K562 (cell line): ENCODE results near the gene RCN2. TPM values are rescaled to one million over a fixed set of nuclear protein-coding genes. Genes with fewer than 3 reads are reported as not detected.

Experiments
- ARID2 ChIP-seq: fragments of 450-650 bp; IDR thresholded peaks from 2 replicates; pipeline ENCODE4 v1.6.1; 2017; ENCODE audit warnings: antibody characterized with exemption, mild to moderate bottlenecking
- CBX5 ChIP-seq: IDR thresholded peaks from 2 replicates; pipeline ENCODE4 v1.6.1; 2014; ENCODE audit warnings: low read depth, borderline replicate concordance
- CXXC5 ChIP-seq: fragments of 250-450 bp; sonication (Bioruptor Pico); IDR thresholded peaks from 2 replicates; pipeline ENCODE4 v1.8.0; 2022; ENCODE audit warnings: inconsistent platforms, mild to moderate bottlenecking, moderate library complexity
- FIP1L1 ChIP-seq: fragments of 200-400 bp; formaldehyde crosslinking; IDR thresholded peaks from 2 replicates; pipeline ENCODE4 v1.6.1; 2018; ENCODE audit warnings: mild to moderate bottlenecking, low read depth, low read length; ENCODE audit not compliant: poor library complexity, severe bottlenecking
- HDAC2 ChIP-seq: fragments of 450-650 bp; IDR thresholded peaks from 2 replicates; pipeline ENCODE4 v1.6.1; 2016; ENCODE audit warnings: mild to moderate bottlenecking
- HMG20B ChIP-seq: fragments of 250-450 bp; sonication (Bioruptor Pico); IDR thresholded peaks from 2 replicates; pipeline ENCODE4 v1.5.0; 2021; ENCODE audit warnings: mild to moderate bottlenecking
- NEUROD1 ChIP-seq: fragments of 150-350 bp; IDR thresholded peaks from 2 replicates; pipeline ENCODE4 v1.6.1; 2014; ENCODE audit warnings: borderline replicate concordance, low read length, low read depth; ENCODE audit not compliant: partially characterized antibody
- PURB ChIP-seq: sonication (generic); formaldehyde crosslinking; IDR thresholded peaks from 2 replicates; pipeline ENCODE4 v1.9.0; 2021; ENCODE audit warnings: low read depth, mild to moderate bottlenecking, missing genetic modification reagents
- STAG1 ChIP-seq: sonication (generic); formaldehyde crosslinking; IDR thresholded peaks from 2 replicates; pipeline ENCODE4 v1.5.0; 2020; ENCODE audit warnings: missing genetic modification reagents, borderline replicate concordance
- THAP7 ChIP-seq: fragments of 250-450 bp; sonication (Bioruptor Pico); IDR thresholded peaks from 2 replicates; pipeline ENCODE4 v1.5.0; 2021
- TRIM28 ChIP-seq: fragments of 450-650 bp; IDR thresholded peaks from 2 replicates; pipeline ENCODE4 v1.6.1; 2017
- VEZF1 ChIP-seq: fragments of 200-800 bp; sonication (Bioruptor generic); IDR thresholded peaks from 2 replicates; pipeline ENCODE4 v1.6.1; 2017; ENCODE audit warnings: missing genetic modification characterization, missing compliant biosample characterization
- ZBTB8A ChIP-seq: fragments of 450-650 bp; IDR thresholded peaks from 2 replicates; pipeline ENCODE4 v1.6.1; 2018; ENCODE audit warnings: mild to moderate bottlenecking, moderate library complexity; ENCODE audit not compliant: partially characterized antibody
- ZNF133 ChIP-seq: fragments of 250-450 bp; sonication (Bioruptor Pico); IDR thresholded peaks from 2 replicates; pipeline ENCODE4 v1.4.0; 2020; ENCODE audit warnings: mild to moderate bottlenecking
- ZNF431 ChIP-seq: sonication (generic); formaldehyde crosslinking; IDR thresholded peaks from 2 replicates; pipeline ENCODE4 v1.8.0; 2022; ENCODE audit warnings: mild to moderate bottlenecking, missing genetic modification reagents
- ZNF589 ChIP-seq: fragments of 200-800 bp; sonication (Bioruptor generic); IDR thresholded peaks from 2 replicates; pipeline ENCODE4 v1.6.1; 2016; ENCODE audit warnings: low read depth, missing genetic modification characterization, missing compliant biosample characterization
- ZNF644 ChIP-seq: fragments of 200-800 bp; sonication (Bioruptor generic); IDR thresholded peaks from 2 replicates; pipeline ENCODE4 v1.6.1; 2016; ENCODE audit warnings: low read depth, missing genetic modification characterization, missing compliant biosample characterization
- polyA plus RNA-seq, 8 experiments: library from polyadenylated mRNA; depleted of rRNA in 4 of 8; stranded (reverse) in 5 of 8; unstranded in 3 of 8; fragments of >200 nt; fragmentation: Nextera tagmentation in 2 of 8; fragmentation: Illumina TruSeq in 1 of 8; extraction: Ambion mirVana in 2 of 8; extraction: Trizol in 1 of 8; gene quantifications; 2 replicates each; pipeline versions ENCODE4 v1.2.1 to v1.2.3, GENCODE V29; 2011 to 2014; ENCODE audit warnings: inconsistent platforms in 1 of 8, missing spikeins in 1 of 8
- total RNA-seq, 7 experiments: library from RNA; depleted of rRNA in 6 of 7; stranded (reverse); fragments of >200 nt in 6 of 7; fragmentation: Illumina TruSeq in 2 of 7; extraction: Trizol in 2 of 7; gene quantifications; 2 replicates each; pipeline versions ENCODE4 v1.2.1 to v1.2.3, GENCODE V29; 2011 to 2021; ENCODE audit warnings: low replicate concordance in 1 of 7
- TF ChIP-seq, protein P1 (sequence below), 3 experiments: IDR thresholded peaks in 2 of 3; conservative IDR thresholded peaks in 1 of 3; 2 replicates each; pipeline ENCODE4 v1.5.1; 2011 to 2012; ENCODE audit warnings: low read length in 3 of 3, mild to moderate bottlenecking in 3 of 3, control low read depth in 2 of 3, improper control_type of control experiment in 1 of 3, inconsistent platforms in 1 of 3, low read depth in 1 of 3, mixed read lengths in 1 of 3, moderate library complexity in 1 of 3; ENCODE audit not compliant: insufficient read depth in 2 of 3
- TF ChIP-seq, protein P2 (sequence below), 2 experiments: IDR thresholded peaks; 2 replicates each; pipeline ENCODE4 v1.6.1; 2012; ENCODE audit warnings: improper control_type of control experiment in 2 of 2, low read depth in 2 of 2, low read length in 2 of 2, borderline replicate concordance in 1 of 2
- TF ChIP-seq, protein P3 (sequence below): fragments of 250-450 bp; sonication (Bioruptor Pico); IDR thresholded peaks from 2 replicates; pipeline ENCODE4 v1.4.0; 2020; ENCODE audit warnings: borderline replicate concordance

RCN2 gene
- total and polyA plus RNA-seq, 9 of the 15 experiments (the other 6 are each of a cell fraction or from before 2014, with no cell fraction given), result 20.9 to 63.6 (median 52.8) TPM

GRCh38 chr15:76931397-76932134 lies at the start of gene RCN2 (continued):
- TF ChIP-seq, protein P1, sequence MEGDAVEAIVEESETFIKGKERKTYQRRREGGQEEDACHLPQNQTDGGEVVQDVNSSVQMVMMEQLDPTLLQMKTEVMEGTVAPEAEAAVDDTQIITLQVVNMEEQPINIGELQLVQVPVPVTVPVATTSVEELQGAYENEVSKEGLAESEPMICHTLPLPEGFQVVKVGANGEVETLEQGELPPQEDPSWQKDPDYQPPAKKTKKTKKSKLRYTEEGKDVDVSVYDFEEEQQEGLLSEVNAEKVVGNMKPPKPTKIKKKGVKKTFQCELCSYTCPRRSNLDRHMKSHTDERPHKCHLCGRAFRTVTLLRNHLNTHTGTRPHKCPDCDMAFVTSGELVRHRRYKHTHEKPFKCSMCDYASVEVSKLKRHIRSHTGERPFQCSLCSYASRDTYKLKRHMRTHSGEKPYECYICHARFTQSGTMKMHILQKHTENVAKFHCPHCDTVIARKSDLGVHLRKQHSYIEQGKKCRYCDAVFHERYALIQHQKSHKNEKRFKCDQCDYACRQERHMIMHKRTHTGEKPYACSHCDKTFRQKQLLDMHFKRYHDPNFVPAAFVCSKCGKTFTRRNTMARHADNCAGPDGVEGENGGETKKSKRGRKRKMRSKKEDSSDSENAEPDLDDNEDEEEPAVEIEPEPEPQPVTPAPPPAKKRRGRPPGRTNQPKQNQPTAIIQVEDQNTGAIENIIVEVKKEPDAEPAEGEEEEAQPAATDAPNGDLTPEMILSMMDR (IDR thresholded peaks at IDR 0.05 in 2 of 3, conservative IDR thresholded peaks at IDR 0.05 in 1 of 3; ENCODE audit: insufficient read depth in 2 of 3, low read depth in 1 of 3, low read length in 3 of 3), result no peak
- TF ChIP-seq ZNF644 (tag) (no peak), ZNF431 (no peak), THAP7 (CRISPR knock-in tag) (no peak), VEZF1 (CRISPR knock-in tag) (peak; percentile 83), CBX5 (no peak), TRIM28 (no peak), ZBTB8A (no peak), NEUROD1 (peak; percentile 80), HDAC2 (no peak), STAG1 (CRISPR knock-in tag) (no peak), CXXC5 (CRISPR knock-in tag) (peak; percentile 94), ZNF133 (CRISPR knock-in tag) (no peak), ARID2 (no peak), FIP1L1 (peak; percentile 35), PURB (CRISPR knock-in tag) (no peak), ZNF589 (no peak), HMG20B (CRISPR knock-in tag) (no peak)
- TF ChIP-seq, protein P2, sequence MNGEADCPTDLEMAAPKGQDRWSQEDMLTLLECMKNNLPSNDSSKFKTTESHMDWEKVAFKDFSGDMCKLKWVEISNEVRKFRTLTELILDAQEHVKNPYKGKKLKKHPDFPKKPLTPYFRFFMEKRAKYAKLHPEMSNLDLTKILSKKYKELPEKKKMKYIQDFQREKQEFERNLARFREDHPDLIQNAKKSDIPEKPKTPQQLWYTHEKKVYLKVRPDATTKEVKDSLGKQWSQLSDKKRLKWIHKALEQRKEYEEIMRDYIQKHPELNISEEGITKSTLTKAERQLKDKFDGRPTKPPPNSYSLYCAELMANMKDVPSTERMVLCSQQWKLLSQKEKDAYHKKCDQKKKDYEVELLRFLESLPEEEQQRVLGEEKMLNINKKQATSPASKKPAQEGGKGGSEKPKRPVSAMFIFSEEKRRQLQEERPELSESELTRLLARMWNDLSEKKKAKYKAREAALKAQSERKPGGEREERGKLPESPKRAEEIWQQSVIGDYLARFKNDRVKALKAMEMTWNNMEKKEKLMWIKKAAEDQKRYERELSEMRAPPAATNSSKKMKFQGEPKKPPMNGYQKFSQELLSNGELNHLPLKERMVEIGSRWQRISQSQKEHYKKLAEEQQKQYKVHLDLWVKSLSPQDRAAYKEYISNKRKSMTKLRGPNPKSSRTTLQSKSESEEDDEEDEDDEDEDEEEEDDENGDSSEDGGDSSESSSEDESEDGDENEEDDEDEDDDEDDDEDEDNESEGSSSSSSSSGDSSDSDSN (IDR thresholded peaks at IDR 0.05; ENCODE audit: borderline replicate concordance in 1 of 2, low read depth in 2 of 2, low read length in 2 of 2), result peak; percentile 84 to 93; a peak in 1 of 4 replicates
- TF ChIP-seq, protein P3, sequence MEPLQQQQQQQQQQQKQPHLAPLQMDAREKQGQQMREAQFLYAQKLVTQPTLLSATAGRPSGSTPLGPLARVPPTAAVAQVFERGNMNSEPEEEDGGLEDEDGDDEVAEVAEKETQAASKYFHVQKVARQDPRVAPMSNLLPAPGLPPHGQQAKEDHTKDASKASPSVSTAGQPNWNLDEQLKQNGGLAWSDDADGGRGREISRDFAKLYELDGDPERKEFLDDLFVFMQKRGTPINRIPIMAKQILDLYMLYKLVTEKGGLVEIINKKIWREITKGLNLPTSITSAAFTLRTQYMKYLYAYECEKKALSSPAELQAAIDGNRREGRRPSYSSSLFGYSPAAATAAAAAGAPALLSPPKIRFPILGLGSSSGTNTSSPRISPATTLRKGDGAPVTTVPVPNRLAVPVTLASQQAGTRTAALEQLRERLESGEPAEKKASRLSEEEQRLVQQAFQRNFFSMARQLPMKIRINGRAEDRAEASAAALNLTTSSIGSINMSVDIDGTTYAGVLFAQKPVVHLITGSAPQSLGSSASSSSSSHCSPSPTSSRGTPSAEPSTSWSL (CRISPR knock-in tag), result no peak
